ENCODE results near the gene NPAT.
"Not testable (repeated sequence)": the region's sequence is repeated elsewhere in the genome, so short reads cannot be mapped to it uniquely, and the experiment has no call there.

Gene NPAT

DNA sequence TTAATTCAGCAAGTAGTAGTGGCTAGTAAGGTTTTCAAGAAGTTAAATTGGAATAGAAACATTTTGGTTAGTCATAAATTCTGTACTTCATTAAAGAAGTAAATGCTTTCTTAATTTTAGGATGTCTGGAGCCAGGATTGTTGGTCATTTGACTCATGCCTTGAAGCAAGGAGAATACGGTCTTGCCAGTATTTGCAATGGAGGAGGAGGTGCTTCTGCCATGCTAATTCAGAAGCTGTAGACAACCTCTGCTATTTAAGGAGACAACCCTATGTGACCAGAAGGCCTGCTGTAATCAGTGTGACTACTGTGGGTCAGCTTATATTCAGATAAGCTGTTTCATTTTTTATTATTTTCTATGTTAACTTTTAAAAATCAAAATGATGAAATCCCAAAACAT lies 75.3 kb downstream of the NPAT start:
- no peak for DNase-seq

DNA sequence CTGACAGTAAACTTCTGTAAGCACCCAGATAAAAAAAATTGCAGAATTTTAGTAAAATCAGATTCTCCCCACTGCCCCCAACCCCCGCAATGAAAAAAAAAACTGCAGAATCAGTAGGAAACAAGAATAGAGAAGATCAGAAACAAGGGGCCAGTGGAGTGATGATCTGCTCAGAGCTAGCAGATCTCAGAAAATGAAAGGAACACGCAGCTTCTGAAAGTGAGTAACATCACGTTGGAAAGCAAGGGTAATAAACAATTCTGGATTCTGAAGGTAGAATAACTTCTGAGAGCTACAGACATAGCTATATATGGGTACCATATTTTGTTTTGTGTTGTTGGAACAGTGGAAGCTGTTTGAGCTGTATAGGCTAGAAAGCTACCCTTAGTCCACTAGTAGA lies 77.8 kb downstream of the NPAT start:
- no peak for DNase-seq

DNA sequence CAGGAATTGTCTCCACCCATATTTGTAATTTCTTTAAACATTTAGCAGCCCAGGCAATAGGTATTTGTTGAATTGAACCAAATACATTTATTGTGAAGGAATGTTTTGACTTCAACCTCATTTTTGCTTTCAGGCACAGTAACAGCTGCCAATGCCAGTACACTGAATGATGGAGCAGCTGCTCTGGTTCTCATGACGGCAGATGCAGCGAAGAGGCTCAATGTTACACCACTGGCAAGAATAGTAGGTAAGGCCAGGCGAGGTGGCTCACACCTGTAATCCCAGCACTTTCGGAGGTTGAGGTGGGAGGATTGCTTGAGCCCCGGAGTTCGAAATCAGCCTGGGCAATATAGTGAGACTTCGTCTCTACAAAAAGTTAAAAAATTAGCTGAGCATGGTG lies 80.1 kb downstream of the NPAT start:
- no peak for DNase-seq

DNA sequence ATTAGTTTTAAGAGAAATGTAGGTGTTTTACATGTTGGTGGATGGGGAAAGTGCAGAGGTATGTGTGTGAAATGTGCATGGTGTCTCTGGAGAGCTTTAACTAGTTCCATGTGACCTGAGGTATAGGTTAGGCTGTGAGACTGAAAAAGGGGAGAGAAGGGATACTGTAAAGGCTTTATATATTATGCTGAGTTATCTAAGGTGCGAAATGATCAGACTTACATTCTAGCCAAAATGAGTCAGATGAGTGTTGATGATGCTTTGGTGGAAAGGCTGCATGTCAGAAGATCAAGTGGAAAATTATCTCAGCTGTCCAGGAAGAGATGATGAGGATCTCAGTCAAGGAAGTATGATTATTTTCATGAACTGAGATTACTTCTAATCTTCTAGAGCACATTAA lies 85.2 kb downstream of the NPAT start:
- DNase-seq, result no peak

DNA sequence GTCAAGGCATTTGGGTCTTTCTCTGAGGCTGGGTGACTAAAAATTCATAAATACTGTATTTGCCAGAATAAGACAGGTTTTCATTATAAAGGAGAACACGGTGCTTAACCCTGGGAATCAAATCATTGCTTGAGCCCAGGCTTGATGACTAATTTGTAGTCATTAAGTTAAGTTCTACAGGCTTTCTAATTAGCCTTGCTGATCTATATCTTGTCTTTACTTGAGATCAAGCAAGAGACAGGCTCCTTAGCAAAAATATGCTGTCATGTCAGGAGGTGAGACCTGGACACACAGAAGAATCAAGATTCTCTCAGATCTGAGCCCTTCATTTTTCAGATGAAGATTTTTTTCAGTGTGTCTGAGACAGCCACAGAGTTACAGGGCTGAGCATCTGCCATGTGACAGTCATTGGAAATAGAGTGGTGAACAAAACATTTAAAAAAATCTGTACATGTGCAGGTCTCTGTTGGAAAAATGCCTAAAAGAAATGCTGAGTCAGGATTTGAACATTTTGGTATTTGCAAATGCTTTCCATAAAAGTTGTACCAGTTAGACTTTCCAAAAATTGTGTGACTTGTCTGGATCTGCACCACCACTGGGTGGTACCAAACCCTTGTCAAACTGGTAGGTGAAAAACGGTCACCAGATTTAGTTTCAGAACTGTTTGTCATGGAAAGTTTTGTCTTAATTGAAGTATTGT lies 86.4 kb downstream of the NPAT start:
- no peak for DNase-seq

DNA sequence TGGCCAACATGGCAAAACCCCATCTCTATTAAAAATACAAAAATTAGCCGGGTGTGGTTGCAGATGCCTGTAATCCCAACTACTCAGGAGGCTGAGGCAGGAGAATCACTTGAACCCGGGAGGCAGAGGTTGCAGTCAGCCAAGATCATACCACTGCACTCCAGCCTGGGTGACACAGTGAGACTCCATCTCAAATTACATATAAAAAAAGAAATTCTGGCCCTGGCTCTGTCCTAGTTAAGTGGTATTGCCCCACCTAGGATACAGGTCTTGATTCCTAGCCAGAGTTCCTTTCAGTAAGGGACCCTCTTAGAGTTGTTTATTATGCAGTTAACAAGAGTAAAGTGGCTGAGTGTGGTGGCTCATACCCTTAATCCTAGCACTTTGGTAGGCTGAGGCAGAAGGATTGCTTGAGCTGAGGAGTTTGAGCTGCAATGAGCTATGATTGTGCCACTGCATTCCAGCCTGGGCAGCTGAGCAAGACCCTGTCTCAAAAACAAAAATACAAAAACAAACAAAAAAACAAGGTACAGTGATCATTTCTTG lies 89.4 kb downstream of the NPAT start:
- DNase-seq, result not testable (repeated sequence)

DNA sequence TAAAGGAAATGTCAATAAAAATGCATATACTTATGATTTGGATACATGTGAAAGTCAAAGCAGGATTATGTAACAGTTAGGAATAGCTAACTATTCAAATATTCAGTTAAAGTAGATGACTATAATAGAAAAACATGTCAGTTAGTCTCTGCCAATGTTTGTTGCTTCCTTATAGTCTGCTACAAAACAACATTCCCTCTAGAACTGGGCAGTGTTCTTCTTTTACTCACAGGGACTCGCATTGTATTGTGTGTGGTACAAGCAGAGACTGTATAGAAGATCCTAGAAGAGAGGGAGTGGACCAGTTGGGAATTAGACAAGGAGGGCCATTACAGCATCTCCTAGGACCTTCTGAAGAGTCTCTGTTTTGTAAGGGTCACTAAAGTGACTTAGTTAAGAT lies 90.4 kb downstream of the NPAT start:
- DNase-seq, result no peak

DNA sequence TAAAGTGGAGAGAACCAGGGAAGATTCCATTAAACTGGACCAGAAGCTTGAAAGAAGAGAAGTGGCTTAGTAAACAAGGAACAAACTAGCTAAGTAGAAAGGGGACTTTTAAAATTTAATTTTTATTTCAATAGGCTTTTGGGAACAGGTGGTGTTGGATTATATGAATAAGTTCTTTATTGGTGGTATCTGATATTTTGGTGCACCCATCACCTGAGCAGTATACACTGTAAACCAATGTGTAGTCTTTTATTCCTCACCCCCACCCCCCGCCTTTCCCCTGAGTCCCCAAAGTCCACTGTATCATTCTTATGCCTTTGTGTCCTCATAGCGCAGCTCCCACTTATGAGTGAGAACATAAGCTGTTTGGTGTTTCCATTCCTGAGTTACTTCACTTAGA lies 93.7 kb downstream of the NPAT start:
- no peak for DNase-seq

DNA sequence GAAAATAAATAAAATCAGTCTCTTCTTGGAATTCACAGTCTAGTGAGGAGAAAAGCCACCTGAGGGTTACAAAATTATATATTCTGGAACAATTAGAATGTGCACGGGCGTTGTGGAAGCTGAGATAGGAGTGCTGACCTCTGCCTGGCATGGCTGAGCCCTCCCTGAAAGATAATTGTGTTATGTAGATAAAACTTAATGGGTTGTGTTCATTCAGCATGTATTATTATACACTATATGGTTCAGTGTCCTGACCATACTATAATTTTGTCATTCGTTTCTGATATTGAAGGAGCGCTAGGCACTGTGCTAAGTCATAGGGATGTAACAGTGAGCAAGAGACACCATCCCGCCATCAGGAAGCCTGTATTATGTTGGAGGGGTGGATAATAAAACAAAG lies 97.3 kb downstream of the NPAT start:
- no peak for DNase-seq

DNA sequence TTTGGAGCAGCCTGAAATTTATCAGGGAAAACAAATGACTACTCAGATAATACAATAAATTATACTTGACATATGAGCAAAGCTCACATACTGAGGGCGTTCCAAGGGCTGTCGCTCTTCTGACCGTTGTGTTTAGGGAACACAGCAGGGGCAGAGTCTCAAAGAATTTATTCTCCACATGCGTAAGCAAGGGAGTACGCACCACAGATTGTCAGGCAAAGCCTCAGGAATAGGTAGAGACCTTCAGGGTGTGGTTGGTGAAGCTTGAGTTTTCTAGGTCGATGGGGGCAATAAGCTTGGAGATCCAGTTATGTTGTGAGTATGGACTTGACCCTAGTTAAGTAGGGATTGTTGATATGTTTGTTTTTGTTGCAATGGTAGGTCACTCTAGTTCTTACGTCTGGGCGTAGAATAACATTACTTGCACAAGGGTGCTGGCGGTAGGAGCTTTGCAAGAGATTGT lies 100.2 kb downstream of the NPAT start:
- DNase-seq, result no peak

DNA sequence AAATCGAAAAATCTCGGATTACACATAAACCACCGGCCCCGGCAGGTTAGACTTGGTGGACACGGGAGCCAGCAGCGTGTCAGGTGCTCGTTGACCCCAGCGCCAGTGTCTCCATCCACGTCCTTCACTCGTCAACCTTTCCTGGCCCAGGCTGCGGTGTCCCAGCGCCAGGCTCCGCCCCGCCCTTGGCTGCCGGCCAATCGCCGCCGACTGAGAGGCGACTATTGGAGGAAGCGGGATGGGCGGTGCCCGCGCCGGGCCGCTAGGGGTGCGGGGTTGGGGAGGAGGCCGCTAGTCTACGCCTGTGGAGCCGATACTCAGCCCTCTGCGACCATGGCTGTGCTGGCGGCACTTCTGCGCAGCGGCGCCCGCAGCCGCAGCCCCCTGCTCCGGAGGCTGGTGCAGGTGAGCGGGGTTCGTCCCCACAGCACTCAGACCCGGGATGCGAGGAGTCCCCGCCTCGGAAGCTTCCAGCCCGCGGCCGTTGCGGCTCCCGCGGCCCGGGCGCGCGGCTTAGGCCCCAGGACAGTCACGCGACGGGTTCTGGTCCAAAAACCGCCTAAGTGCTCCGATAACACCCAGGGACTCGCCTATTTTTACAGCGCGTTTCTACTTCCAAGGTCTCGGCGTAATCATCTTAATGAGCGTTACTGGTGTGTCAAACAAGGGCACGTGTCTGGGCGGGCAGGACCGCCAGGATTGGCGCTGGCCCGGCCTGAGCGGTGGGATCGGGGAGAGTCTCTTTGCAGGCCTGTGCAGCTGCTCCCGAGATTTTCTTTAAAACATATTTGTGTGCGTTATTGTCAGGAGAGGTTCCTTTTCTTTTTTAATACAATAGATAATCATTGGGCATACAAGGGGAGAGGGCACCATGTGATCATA lies 100.9 kb downstream of the NPAT start, which contains the start of gene ACAT1:
TSS of gene ACAT1 (plus strand) at position 294 of the 882 bp plus-strand sequence. CDS start at position 334, 40 bp downstream.
- DNase-seq, result peak; percentile 60

DNA sequence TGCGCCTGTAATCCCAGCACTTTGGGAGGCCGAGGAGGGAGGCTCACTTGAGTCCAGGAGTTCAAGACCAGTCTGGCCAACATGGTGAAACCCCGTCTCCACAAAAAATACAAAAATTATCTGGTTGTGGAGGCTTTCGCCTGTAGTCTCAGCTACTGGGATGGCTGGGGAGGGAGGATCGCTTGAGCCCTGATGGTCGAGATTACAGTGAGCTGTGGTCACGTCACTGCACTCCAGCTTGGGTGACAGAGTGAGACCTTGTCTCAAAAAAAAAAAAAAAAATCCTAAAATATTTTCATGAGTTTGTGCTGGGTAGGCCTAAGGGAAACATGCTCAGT lies 101.5 kb downstream of the NPAT start:
- not testable (repeated sequence) for DNase-seq

DNA sequence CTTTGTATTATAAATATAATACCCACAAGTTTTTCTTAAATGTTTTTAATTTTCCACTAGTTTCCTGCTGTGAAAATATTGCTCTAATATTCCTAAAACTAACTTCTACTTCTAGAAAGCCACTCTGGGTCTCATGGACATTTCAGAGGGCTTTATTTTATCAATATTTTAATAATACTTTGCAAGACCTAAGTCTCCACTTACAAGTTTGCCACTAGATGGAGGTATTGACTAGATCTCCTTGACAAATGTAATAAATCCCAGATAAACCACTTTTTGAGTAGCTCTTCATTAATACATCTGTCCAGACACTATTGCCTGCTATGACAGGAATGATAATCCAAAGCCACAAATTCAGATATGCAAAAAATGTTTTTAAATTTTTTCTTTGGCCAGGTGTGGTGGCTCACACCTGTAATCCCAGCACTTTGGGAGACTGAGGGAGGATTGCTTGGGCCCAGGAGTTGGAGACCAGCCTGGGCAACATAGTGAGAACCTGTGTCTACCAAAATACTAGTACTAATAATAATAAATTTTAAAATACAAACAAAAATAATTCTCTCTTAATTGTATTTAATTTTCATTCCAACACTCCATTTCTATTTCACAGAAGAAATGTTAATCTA lies 104.6 kb downstream of the NPAT start:
- no peak for DNase-seq

DNA sequence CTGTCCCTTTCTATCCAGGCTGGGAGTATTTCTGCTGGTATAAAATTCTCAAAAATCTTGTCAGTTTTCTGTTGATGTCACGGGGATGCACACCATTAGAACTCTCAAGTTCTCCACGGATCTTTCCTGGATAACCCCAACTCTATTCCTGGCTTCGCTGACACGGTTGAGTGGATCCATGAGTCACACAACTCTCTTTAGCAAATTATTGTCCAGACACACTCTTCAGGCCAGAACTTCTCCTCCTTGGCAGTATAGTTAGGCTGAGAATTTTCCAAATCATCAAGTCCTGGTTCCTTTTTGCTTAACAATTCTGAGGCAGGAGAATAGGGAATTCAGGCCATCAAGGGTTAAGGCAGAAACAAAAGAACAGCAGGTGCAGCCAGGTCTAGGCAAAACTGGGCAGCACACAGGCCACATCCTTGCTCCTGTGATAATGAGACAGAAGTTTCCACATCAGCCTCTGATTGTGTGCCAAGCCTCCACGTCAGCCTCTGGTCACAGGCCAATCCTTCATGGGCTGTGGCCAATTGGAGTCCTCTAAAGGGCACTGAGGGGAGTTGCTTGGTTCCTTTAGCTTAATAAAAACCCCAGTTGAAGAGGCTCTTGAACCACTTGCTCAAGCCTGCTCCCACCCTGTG lies 106.8 kb downstream of the NPAT start:
- peak; percentile 22 for DNase-seq

DNA sequence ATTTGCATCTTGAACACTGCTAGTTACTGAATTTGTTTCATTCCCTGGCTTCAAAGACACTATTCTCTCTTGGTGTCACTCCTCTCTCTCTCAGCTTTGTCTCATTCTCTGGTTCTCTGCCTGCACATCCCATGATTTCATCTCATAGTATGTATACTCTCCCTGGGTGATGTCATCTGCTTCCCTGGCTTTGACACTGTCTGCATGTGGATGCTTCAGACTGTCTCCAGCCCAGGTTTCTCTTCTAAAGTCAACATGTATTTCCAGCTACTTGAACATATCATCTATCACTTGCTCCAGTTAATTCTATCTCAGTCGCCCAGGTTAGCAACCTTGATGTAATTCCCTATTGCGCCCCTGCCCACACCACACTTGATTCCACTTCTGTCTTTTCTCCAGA lies 110.4 kb downstream of the NPAT start:
- DNase-seq, result no peak

DNA sequence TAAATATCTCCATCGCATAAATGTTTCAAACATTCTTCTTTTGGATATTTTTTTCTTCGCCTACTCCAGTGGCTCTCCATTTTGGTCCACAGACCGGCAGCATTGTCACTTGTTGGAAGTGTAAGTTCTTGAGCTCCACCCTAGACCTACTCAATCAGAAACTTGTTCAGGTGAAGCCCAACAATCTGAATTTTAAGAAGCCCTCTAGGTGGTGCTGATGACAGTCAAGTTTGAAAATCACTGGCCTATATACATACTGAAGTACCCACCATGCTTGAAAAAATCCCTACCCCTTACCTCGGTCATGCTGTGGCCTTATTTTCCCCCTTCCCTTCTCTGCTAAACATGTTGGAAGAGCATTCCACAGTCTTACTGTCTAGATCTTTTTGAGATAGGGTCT lies 111.3 kb downstream of the NPAT start:
- DNase-seq, result no peak
